ENCODE data around the gene IRF2BP2. TPM values are rescaled to one million over a fixed set of nuclear protein-coding genes. Genes with fewer than 3 reads are reported as not detected.
A peak's percentile ranks its signal among the peaks of the same experiment; 100 is the strongest.

IRF2BP2 gene
- total and polyA plus RNA-seq, 2 of the 13 experiments (the other 11 are each of a cell fraction or from before 2014, with no cell fraction given): 140 to 147 TPM

DNA sequence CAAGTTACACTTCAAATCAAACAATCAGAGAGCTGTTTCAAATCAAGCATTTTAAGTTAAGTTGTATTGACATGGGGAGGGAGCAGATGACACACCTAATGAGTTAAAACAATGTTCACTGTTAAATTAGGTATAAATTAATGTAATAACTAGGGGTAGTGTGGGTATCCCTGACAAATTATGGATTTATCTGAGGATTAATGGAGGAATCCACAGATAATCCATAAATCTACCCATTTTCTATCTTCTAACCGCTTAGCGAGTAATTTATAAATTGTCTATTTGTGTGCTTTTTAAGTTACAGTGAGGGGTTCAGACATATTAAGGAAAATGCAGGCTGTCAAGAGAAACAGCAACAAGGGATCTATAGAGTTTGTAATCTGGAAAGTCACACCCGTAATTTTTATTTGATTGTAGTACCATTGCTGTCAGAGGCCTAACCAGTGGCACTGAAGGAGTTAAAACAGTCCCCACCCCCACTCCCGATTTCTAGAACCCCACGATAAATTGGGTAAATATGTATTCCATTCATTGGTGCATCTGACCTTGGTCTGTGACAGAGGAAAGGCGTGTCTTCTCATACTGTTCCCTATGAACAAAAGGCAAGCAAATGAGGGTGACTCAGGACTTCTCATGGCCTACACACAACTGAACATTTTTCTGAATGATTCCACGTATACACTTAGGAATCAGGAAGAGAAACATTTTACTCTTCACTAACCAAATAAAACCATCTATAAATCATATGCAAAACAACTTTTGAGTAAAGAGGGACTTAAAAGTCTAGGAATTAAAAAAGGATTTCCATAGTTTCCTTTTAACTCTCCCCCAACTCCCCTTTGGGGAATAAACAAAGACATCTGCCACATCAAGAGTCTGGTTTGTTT, 7.4 kb downstream of the IRF2BP2 start (continued):
- TF ChIP-seq, protein P1, sequence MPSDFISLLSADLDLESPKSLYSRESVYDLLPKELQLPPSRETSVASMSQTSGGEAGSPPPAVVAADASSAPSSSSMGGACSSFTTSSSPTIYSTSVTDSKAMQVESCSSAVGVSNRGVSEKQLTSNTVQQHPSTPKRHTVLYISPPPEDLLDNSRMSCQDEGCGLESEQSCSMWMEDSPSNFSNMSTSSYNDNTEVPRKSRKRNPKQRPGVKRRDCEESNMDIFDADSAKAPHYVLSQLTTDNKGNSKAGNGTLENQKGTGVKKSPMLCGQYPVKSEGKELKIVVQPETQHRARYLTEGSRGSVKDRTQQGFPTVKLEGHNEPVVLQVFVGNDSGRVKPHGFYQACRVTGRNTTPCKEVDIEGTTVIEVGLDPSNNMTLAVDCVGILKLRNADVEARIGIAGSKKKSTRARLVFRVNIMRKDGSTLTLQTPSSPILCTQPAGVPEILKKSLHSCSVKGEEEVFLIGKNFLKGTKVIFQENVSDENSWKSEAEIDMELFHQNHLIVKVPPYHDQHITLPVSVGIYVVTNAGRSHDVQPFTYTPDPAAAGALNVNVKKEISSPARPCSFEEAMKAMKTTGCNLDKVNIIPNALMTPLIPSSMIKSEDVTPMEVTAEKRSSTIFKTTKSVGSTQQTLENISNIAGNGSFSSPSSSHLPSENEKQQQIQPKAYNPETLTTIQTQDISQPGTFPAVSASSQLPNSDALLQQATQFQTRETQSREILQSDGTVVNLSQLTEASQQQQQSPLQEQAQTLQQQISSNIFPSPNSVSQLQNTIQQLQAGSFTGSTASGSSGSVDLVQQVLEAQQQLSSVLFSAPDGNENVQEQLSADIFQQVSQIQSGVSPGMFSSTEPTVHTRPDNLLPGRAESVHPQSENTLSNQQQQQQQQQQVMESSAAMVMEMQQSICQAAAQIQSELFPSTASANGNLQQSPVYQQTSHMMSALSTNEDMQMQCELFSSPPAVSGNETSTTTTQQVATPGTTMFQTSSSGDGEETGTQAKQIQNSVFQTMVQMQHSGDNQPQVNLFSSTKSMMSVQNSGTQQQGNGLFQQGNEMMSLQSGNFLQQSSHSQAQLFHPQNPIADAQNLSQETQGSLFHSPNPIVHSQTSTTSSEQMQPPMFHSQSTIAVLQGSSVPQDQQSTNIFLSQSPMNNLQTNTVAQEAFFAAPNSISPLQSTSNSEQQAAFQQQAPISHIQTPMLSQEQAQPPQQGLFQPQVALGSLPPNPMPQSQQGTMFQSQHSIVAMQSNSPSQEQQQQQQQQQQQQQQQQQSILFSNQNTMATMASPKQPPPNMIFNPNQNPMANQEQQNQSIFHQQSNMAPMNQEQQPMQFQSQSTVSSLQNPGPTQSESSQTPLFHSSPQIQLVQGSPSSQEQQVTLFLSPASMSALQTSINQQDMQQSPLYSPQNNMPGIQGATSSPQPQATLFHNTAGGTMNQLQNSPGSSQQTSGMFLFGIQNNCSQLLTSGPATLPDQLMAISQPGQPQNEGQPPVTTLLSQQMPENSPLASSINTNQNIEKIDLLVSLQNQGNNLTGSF (CRISPR knock-in tag; IDR thresholded peaks at IDR 0.05): no peak
- TF ChIP-seq ZNF891 (CRISPR knock-in tag; IDR thresholded peaks at IDR 0.05): no peak
- no peak for TF ChIP-seq SCMH1 (CRISPR knock-in tag; IDR thresholded peaks at IDR 0.05; ENCODE audit: borderline replicate concordance)
- no peak for TF ChIP-seq ZNF3 (CRISPR knock-in tag; IDR thresholded peaks at IDR 0.05)
- no peak for TF ChIP-seq NBN (conservative IDR thresholded peaks at IDR 0.05)
- no peak for TF ChIP-seq MBNL3 (CRISPR knock-in tag; conservative IDR thresholded peaks at IDR 0.05)
- TF ChIP-seq PAWR (CRISPR knock-in tag; IDR thresholded peaks at IDR 0.05; ENCODE audit: borderline replicate concordance): no peak
- no peak for TF ChIP-seq ZNF563 (CRISPR knock-in tag; IDR thresholded peaks at IDR 0.05)
- TF ChIP-seq ZMYM4 (CRISPR knock-in tag; IDR thresholded peaks at IDR 0.05): peak; percentile 62; the same call in 1 of the 2 replicates
- no peak for TF ChIP-seq ZNF557 (CRISPR knock-in tag; IDR thresholded peaks at IDR 0.05)
- peak; percentile 73; the same call in 1 of the 2 replicates for TF ChIP-seq ARID3A (IDR thresholded peaks at IDR 0.05; ENCODE audit: low read depth, low read length)
- no peak for TF ChIP-seq ZNF354B (CRISPR knock-in tag; IDR thresholded peaks at IDR 0.05)
- no peak for TF ChIP-seq FIP1L1 (IDR thresholded peaks at IDR 0.05; ENCODE audit: borderline replicate concordance, insufficient read depth, low read depth, low read length)
- TF ChIP-seq ZNF549 (CRISPR knock-in tag; IDR thresholded peaks at IDR 0.05): no peak
- peak; percentile 33; the same call in 1 of the 2 replicates for TF ChIP-seq SPEN (CRISPR knock-in tag; IDR thresholded peaks at IDR 0.05; ENCODE audit: low read depth)
- peak; percentile 56; the same call in 1 of the 2 replicates for TF ChIP-seq NR2F6 (IDR thresholded peaks at IDR 0.05)
- no peak for TF ChIP-seq NR2F6 (CRISPR knock-in tag; IDR thresholded peaks at IDR 0.05)
- no peak for TF ChIP-seq ZNF232 (CRISPR knock-in tag; IDR thresholded peaks at IDR 0.05; ENCODE audit: borderline replicate concordance)
- TF ChIP-seq KDM4B (CRISPR knock-in tag; IDR thresholded peaks at IDR 0.05): no peak
- peak; percentile 51; the same call in 1 of the 2 replicates for TF ChIP-seq HMG20A (CRISPR knock-in tag; IDR thresholded peaks at IDR 0.05; ENCODE audit: borderline replicate concordance)
- no peak for TF ChIP-seq ZNF562 (CRISPR knock-in tag; IDR thresholded peaks at IDR 0.05; ENCODE audit: borderline replicate concordance)
- TF ChIP-seq GLMP (CRISPR knock-in tag; IDR thresholded peaks at IDR 0.05; ENCODE audit: borderline replicate concordance): no peak

All from HepG2 (cell line).